HepG2 (cell line): ENCODE results near the gene TEF. TPM values are rescaled to one million over a fixed set of nuclear protein-coding genes. Genes with fewer than 3 reads are reported as not detected.
A peak's percentile ranks its signal among the peaks of the same experiment; 100 is the strongest.

Source experiments
- EEA1 ChIP-seq: sonication (generic); formaldehyde crosslinking; IDR thresholded peaks from 2 replicates; pipeline ENCODE4 v1.5.1; 2020; ENCODE audit warnings: mild to moderate bottlenecking, missing genetic modification reagents, borderline replicate concordance
- MTA3 ChIP-seq: sonication (generic); formaldehyde crosslinking; IDR thresholded peaks from 2 replicates; pipeline ENCODE4 v1.4.0; 2020; ENCODE audit warnings: missing genetic modification reagents
- NFIC ChIP-seq: IDR thresholded peaks from 2 replicates; pipeline ENCODE4 v1.6.1; 2012; ENCODE audit warnings: mild to moderate bottlenecking, low read length, inconsistent platforms
- PRPF4 ChIP-seq: fragments of 200-400 bp; formaldehyde crosslinking; IDR thresholded peaks from 2 replicates; pipeline ENCODE4 v1.6.1; 2016; ENCODE audit warnings: low read length, low read depth; ENCODE audit not compliant: poor library complexity, severe bottlenecking
- SMAD1 ChIP-seq: sonication (generic); formaldehyde crosslinking; IDR thresholded peaks from 2 replicates; pipeline ENCODE4 v1.4.0; 2020; ENCODE audit warnings: missing genetic modification reagents, low read depth, mild to moderate bottlenecking, borderline replicate concordance
- SSRP1 ChIP-seq: IDR thresholded peaks from 2 replicates; pipeline ENCODE4 v1.6.1; 2016; ENCODE audit warnings: control low read depth
- TARDBP ChIP-seq: sonication (generic); formaldehyde crosslinking; IDR thresholded peaks from 2 replicates; pipeline ENCODE4 v1.8.0; 2022; ENCODE audit warnings: mild to moderate bottlenecking, missing genetic modification reagents
- ZBTB20 ChIP-seq: sonication (generic); formaldehyde crosslinking; IDR thresholded peaks from 2 replicates; pipeline ENCODE4 v1.8.1; 2023; ENCODE audit warnings: missing genetic modification reagents, low read depth, mild to moderate bottlenecking, borderline replicate concordance
- ZNF816 ChIP-seq: sonication (generic); formaldehyde crosslinking; IDR thresholded peaks from 2 replicates; pipeline ENCODE4 v1.8.0; 2022; ENCODE audit warnings: missing genetic modification reagents, mild to moderate bottlenecking, borderline replicate concordance
- polyA plus RNA-seq, 8 experiments: library from polyadenylated mRNA; depleted of rRNA in 3 of 8; stranded (reverse) in 7 of 8; unstranded in 1 of 8; fragments of >200 nt; fragmentation: Illumina TruSeq in 4 of 8; extraction: Trizol in 4 of 8; gene quantifications; 2 replicates each; pipeline versions ENCODE4 v1.2.1 to v1.2.3, GENCODE V29; 2011 to 2016; ENCODE audit warnings: low read depth in 4 of 8, missing spikeins in 1 of 8, mixed read lengths in 1 of 8; ENCODE audit not compliant: insufficient read depth in 1 of 8
- total RNA-seq, 5 experiments: library from RNA; depleted of rRNA; stranded (reverse); fragments of >200 nt; fragmentation: Illumina TruSeq; extraction: Trizol; gene quantifications; 2 replicates each; pipeline ENCODE4 v1.2.3, GENCODE V29; 2016; ENCODE audit warnings: low read depth in 1 of 5
- TF ChIP-seq, protein P1 (sequence below), 2 experiments: fragments of 450-650 bp in 1 of 2; sonication (generic) in 1 of 2; formaldehyde crosslinking in 1 of 2; IDR thresholded peaks; 2 replicates each; pipeline versions ENCODE4 v1.6.1 to v1.8.0; 2016 to 2022; ENCODE audit warnings: antibody characterized with exemption in 1 of 2, mild to moderate bottlenecking in 1 of 2, missing genetic modification reagents in 1 of 2
- TF ChIP-seq, protein P2 (sequence below): IDR thresholded peaks from 2 replicates; pipeline ENCODE4 v1.4.0; 2020; ENCODE audit warnings: mild to moderate bottlenecking, missing genetic modification reagents
- TF ChIP-seq, protein P3 (sequence below): sonication (generic); formaldehyde crosslinking; IDR thresholded peaks from 2 replicates; pipeline ENCODE4 v1.9.0; 2021; ENCODE audit warnings: missing genetic modification reagents, borderline replicate concordance

TEF gene
- total and polyA plus RNA-seq, 2 of the 13 experiments (the other 11 are each of a cell fraction or from before 2014, with no cell fraction given), result 7.6 to 11.2 TPM

DNA sequence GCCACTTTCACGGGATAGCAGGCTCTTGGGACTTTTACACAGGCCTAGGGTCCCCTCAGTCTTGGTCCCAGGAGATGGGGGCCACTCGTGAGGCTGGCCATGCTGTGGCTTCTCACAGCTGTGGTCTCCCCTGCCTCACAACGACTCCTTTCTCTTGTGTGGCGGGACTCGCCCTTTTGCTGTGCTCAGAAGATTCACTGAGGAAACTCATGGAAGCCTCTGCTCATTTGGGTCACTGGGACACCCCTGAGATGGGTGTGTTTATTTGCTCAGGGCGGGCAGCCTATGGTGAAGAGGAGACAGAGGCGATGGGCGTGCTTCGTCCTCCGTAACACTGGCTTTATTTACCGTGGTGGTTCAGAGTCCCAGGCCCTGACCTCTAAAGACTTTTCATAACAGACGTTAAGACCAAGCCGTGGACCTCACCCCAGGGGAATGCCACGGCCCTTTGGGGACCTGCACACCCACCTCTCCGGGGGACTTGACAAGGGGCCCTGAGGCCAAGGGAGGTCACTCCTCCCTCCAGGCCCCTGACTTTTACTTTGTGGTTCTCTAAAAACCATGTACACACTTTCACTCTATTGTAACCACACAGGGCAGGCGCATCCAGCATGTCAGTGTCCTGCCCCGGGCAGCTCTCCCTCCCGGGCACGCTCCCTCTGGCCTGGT, 15.5 kb downstream of the TEF start (continued):
- TF ChIP-seq, protein P1, sequence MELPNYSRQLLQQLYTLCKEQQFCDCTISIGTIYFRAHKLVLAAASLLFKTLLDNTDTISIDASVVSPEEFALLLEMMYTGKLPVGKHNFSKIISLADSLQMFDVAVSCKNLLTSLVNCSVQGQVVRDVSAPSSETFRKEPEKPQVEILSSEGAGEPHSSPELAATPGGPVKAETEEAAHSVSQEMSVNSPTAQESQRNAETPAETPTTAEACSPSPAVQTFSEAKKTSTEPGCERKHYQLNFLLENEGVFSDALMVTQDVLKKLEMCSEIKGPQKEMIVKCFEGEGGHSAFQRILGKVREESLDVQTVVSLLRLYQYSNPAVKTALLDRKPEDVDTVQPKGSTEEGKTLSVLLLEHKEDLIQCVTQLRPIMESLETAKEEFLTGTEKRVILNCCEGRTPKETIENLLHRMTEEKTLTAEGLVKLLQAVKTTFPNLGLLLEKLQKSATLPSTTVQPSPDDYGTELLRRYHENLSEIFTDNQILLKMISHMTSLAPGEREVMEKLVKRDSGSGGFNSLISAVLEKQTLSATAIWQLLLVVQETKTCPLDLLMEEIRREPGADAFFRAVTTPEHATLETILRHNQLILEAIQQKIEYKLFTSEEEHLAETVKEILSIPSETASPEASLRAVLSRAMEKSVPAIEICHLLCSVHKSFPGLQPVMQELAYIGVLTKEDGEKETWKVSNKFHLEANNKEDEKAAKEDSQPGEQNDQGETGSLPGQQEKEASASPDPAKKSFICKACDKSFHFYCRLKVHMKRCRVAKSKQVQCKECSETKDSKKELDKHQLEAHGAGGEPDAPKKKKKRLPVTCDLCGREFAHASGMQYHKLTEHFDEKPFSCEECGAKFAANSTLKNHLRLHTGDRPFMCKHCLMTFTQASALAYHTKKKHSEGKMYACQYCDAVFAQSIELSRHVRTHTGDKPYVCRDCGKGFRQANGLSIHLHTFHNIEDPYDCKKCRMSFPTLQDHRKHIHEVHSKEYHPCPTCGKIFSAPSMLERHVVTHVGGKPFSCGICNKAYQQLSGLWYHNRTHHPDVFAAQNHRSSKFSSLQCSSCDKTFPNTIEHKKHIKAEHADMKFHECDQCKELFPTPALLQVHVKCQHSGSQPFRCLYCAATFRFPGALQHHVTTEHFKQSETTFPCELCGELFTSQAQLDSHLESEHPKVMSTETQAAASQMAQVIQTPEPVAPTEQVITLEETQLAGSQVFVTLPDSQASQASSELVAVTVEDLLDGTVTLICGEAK (IDR thresholded peaks at IDR 0.05), result no peak
- TF ChIP-seq, protein P1 (CRISPR knock-in tag; IDR thresholded peaks at IDR 0.05), result peak; percentile 37; the same call in 1 of the 2 replicates
- 0 out of 2 replicates have a peak, but pooled peaks have one; percentile 35 for TF ChIP-seq EEA1 (CRISPR knock-in tag)
- TF ChIP-seq TARDBP, result 0 out of 2 replicates have a peak, but pooled peaks have one; percentile 35
- peak; percentile 80; the same call in 1 of the 2 replicates for TF ChIP-seq ZNF816 (CRISPR knock-in tag)
- peak; percentile 15; the same call in 1 of the 2 replicates for TF ChIP-seq ZBTB20 (CRISPR knock-in tag)
- TF ChIP-seq SSRP1 (CRISPR knock-in tag), result no peak
- no peak for TF ChIP-seq PRPF4
- no peak for TF ChIP-seq NFIC
- TF ChIP-seq, protein P2, sequence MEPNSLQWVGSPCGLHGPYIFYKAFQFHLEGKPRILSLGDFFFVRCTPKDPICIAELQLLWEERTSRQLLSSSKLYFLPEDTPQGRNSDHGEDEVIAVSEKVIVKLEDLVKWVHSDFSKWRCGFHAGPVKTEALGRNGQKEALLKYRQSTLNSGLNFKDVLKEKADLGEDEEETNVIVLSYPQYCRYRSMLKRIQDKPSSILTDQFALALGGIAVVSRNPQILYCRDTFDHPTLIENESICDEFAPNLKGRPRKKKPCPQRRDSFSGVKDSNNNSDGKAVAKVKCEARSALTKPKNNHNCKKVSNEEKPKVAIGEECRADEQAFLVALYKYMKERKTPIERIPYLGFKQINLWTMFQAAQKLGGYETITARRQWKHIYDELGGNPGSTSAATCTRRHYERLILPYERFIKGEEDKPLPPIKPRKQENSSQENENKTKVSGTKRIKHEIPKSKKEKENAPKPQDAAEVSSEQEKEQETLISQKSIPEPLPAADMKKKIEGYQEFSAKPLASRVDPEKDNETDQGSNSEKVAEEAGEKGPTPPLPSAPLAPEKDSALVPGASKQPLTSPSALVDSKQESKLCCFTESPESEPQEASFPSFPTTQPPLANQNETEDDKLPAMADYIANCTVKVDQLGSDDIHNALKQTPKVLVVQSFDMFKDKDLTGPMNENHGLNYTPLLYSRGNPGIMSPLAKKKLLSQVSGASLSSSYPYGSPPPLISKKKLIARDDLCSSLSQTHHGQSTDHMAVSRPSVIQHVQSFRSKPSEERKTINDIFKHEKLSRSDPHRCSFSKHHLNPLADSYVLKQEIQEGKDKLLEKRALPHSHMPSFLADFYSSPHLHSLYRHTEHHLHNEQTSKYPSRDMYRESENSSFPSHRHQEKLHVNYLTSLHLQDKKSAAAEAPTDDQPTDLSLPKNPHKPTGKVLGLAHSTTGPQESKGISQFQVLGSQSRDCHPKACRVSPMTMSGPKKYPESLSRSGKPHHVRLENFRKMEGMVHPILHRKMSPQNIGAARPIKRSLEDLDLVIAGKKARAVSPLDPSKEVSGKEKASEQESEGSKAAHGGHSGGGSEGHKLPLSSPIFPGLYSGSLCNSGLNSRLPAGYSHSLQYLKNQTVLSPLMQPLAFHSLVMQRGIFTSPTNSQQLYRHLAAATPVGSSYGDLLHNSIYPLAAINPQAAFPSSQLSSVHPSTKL (CRISPR knock-in tag), result peak; percentile 84
- TF ChIP-seq, protein P3, sequence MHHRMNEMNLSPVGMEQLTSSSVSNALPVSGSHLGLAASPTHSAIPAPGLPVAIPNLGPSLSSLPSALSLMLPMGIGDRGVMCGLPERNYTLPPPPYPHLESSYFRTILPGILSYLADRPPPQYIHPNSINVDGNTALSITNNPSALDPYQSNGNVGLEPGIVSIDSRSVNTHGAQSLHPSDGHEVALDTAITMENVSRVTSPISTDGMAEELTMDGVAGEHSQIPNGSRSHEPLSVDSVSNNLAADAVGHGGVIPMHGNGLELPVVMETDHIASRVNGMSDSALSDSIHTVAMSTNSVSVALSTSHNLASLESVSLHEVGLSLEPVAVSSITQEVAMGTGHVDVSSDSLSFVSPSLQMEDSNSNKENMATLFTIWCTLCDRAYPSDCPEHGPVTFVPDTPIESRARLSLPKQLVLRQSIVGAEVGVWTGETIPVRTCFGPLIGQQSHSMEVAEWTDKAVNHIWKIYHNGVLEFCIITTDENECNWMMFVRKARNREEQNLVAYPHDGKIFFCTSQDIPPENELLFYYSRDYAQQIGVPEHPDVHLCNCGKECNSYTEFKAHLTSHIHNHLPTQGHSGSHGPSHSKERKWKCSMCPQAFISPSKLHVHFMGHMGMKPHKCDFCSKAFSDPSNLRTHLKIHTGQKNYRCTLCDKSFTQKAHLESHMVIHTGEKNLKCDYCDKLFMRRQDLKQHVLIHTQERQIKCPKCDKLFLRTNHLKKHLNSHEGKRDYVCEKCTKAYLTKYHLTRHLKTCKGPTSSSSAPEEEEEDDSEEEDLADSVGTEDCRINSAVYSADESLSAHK (CRISPR knock-in tag), result no peak
- TF ChIP-seq SMAD1, result peak; percentile 49; the same call in 1 of the 2 replicates
- TF ChIP-seq MTA3, result no peak
